K562 (cell line): ENCODE data around the gene SVOP. TPM values are rescaled to one million over a fixed set of nuclear protein-coding genes. Genes with fewer than 3 reads are reported as not detected.
A peak's percentile ranks its signal among the peaks of the same experiment; 100 is the strongest.

Source experiments
- ATAC-seq: fragments of 200-7000 bp; cut with Tn5 transposase; 3 replicates; pipeline ENCODE4 v1.9.1; 2020; ENCODE audit warnings: moderate library complexity
- BruUV-seq: library from RNA; stranded (reverse); fragments of 400-500 nt; replicated peaks from 2 replicates; lab custom pipeline; 2021; lab: Mats Ljungman, UMichigan
- CTCF ChIA-PET: fragments of 300-600 bp; formaldehyde crosslinking; extraction: SDS; loops from one replicate; lab custom pipeline; 2021; ENCODE audit warnings: low intra/inter-chr PET ratio; lab: Yijun Ruan, JAX
- POLR2A ChIA-PET: fragments of 300-600, 350-650 bp; sonication (Branson Sonifier 250); formaldehyde crosslinking; extraction: SDS; loops from one replicate; lab custom pipeline; 2021; ENCODE audit warnings: antibody characterized with exemption, inconsistent platforms; lab: Yijun Ruan, JAX
- DNase-seq, 4 experiments: peaks; one replicate each; pipeline versions ENCODE4 v3.0.0 to v3.0.0-alpha.2; 2011 to 2018; ENCODE audit warnings: low spot score in 3 of 4, mixed read lengths in 3 of 4; ENCODE audit errors: extremely low read depth in 1 of 4
- FAIRE-seq: peaks from 2 replicates; lab custom pipeline; 2011; peaks lifted over from hg19 to GRCh38; lab: Jason Lieb, UNC
- H2AFZ ChIP-seq: 2 replicates; pipeline ENCODE4 v1.6.0; 2011; ENCODE audit warnings: low read depth, low read length, control low read depth, inconsistent platforms
- H3K27ac ChIP-seq: fragments of 200-600 bp; 3 replicates; pipeline ENCODE4 v1.8.0; 2011; ENCODE audit warnings: low read depth, mild to moderate bottlenecking, control low read depth, inconsistent platforms, low read length, moderate library complexity, mixed read lengths; ENCODE audit errors: extremely low read depth
- H3K27me3 ChIP-seq, 2 experiments: fragments of 300-600 bp in 1 of 2; 2 replicates in 1 of 2; 3 replicates in 1 of 2; pipeline versions ENCODE4 v1.6.0 to v1.8.0; 2011; ENCODE audit warnings: inconsistent platforms in 2 of 2, low read length in 2 of 2, mild to moderate bottlenecking in 1 of 2, mixed read lengths in 1 of 2, moderate library complexity in 1 of 2; ENCODE audit not compliant: control insufficient read depth in 2 of 2, insufficient read depth in 2 of 2
- H3K36me3 ChIP-seq: fragments of 300-600 bp; 3 replicates; pipeline ENCODE4 v1.8.0; 2011; ENCODE audit warnings: mild to moderate bottlenecking, low read length, inconsistent platforms; ENCODE audit not compliant: control insufficient read depth, insufficient read depth
- H3K4me1 ChIP-seq, 2 experiments: fragments of 200-600 bp in 1 of 2; replicated peaks in 1 of 2; 2 replicates in 1 of 2; 3 replicates in 1 of 2; pipeline versions ENCODE4 v1.5.1 to v1.8.0; 2011; ENCODE audit warnings: inconsistent platforms in 2 of 2, low read length in 2 of 2, mild to moderate bottlenecking in 1 of 2, mixed read lengths in 1 of 2, moderate library complexity in 1 of 2; ENCODE audit not compliant: control insufficient read depth in 2 of 2, insufficient read depth in 2 of 2
- H3K4me2 ChIP-seq: 2 replicates; pipeline ENCODE4 v1.6.1; 2011; ENCODE audit warnings: low read length, control low read depth, inconsistent platforms, mixed read lengths; ENCODE audit not compliant: insufficient read depth
- H3K4me3 ChIP-seq: fragments of 200-600 bp; sonication (generic), shearing (Covaris generic); 2 replicates; pipeline ENCODE4 v1.5.1; 2016; ENCODE audit warnings: control low read depth, inconsistent platforms
- H3K79me2 ChIP-seq: fragments of 200-600 bp; 3 replicates; pipeline ENCODE4 v1.8.0; 2011; ENCODE audit warnings: low read length, inconsistent platforms; ENCODE audit not compliant: control insufficient read depth, insufficient read depth
- H3K9ac ChIP-seq, 2 experiments: 2 replicates each; pipeline versions ENCODE4 v1.6.0 to v1.6.1; 2011; ENCODE audit warnings: low read depth in 2 of 2, low read length in 2 of 2, control low read depth in 1 of 2, inconsistent platforms in 1 of 2, mild to moderate bottlenecking in 1 of 2, mixed read lengths in 1 of 2; ENCODE audit not compliant: insufficient read depth in 1 of 2
- H3K9me1 ChIP-seq: one replicate; pipeline ENCODE4 v1.6.0; 2011; ENCODE audit warnings: inconsistent platforms, mild to moderate bottlenecking, low read length, moderate library complexity; ENCODE audit not compliant: control insufficient read depth, insufficient read depth
- H3K9me3 ChIP-seq: replicated peaks from 2 replicates; pipeline ENCODE4 v1.5.1; 2011; ENCODE audit warnings: low read depth, low read length, inconsistent platforms; ENCODE audit not compliant: control insufficient read depth, insufficient read depth
- H4K20me1 ChIP-seq: replicated peaks from 2 replicates; pipeline ENCODE4 v1.6.1; 2011; ENCODE audit warnings: low read length, inconsistent platforms, mixed read lengths; ENCODE audit not compliant: control insufficient read depth, insufficient read depth
- BRF1 ChIP-seq: IDR thresholded peaks from 3 replicates; pipeline ENCODE4 v1.6.1; 2011; ENCODE audit warnings: borderline replicate concordance, mild to moderate bottlenecking; ENCODE audit not compliant: insufficient read length; ENCODE audit errors: extremely low read depth
- CTCF ChIP-seq, 3 experiments: IDR thresholded peaks in 2 of 3; conservative IDR thresholded peaks in 1 of 3; 2 replicates each; pipeline ENCODE4 v1.5.1; 2011 to 2012; ENCODE audit warnings: low read length in 3 of 3, mild to moderate bottlenecking in 3 of 3, control low read depth in 2 of 3, improper control_type of control experiment in 1 of 3, inconsistent platforms in 1 of 3, low read depth in 1 of 3, mixed read lengths in 1 of 3, moderate library complexity in 1 of 3; ENCODE audit not compliant: insufficient read depth in 2 of 3
- EHMT2 ChIP-seq: fragments of 450-650 bp; IDR thresholded peaks from 2 replicates; pipeline ENCODE4 v1.6.1; 2018; ENCODE audit warnings: antibody characterized with exemption
- FIP1L1 ChIP-seq: fragments of 200-400 bp; formaldehyde crosslinking; IDR thresholded peaks from 2 replicates; pipeline ENCODE4 v1.6.1; 2018; ENCODE audit warnings: mild to moderate bottlenecking, low read depth, low read length; ENCODE audit not compliant: poor library complexity, severe bottlenecking
- REST ChIP-seq, 2 experiments: fragments of 450-650 bp; formaldehyde crosslinking in 1 of 2; IDR thresholded peaks; 2 replicates each; pipeline versions ENCODE4 v1.4.0 to v1.6.1; 2014 to 2020; ENCODE audit warnings: mild to moderate bottlenecking in 2 of 2, borderline replicate concordance in 1 of 2, low read depth in 1 of 2
- TCF7 ChIP-seq: sonication (generic); IDR thresholded peaks from 2 replicates; pipeline ENCODE4 v1.6.1; 2016; ENCODE audit warnings: antibody characterized with exemption, borderline replicate concordance
- WGBS: fragments of 100-300 bp; shearing (Covaris generic); methylation state at CpG from one replicate; pipeline ENCODE4 v1.1.6; 2016; ENCODE audit warnings: low coverage, mixed read lengths; ENCODE audit not compliant: insufficient coverage; ENCODE audit errors: missing lambda C conversion rate; 5-methylcytosine and 5-hydroxymethylcytosine counted together
- in situ Hi-C: fragments of 300-500 bp; cut with MboI; formaldehyde crosslinking; loops from 4 replicates; pipeline ENCODE4 v1.15.0; 2018; ENCODE audit warnings: inconsistent platforms, mixed read lengths
- intact Hi-C: fragments of 100-400 bp; cut with micrococcal nuclease; formaldehyde crosslinking; loops from 2 replicates; pipeline ENCODE4 v1.14.2; 2022
- polyA plus RNA-seq, 8 experiments: library from polyadenylated mRNA; depleted of rRNA in 4 of 8; stranded (reverse) in 5 of 8; unstranded in 3 of 8; fragments of >200 nt; fragmentation: Nextera tagmentation in 2 of 8; fragmentation: Illumina TruSeq in 1 of 8; extraction: Ambion mirVana in 2 of 8; extraction: Trizol in 1 of 8; gene quantifications; 2 replicates each; pipeline versions ENCODE4 v1.2.1 to v1.2.3, GENCODE V29; 2011 to 2014; ENCODE audit warnings: inconsistent platforms in 1 of 8, missing spikeins in 1 of 8
- total RNA-seq, 7 experiments: library from RNA; depleted of rRNA in 6 of 7; stranded (reverse); fragments of >200 nt in 6 of 7; fragmentation: Illumina TruSeq in 2 of 7; extraction: Trizol in 2 of 7; gene quantifications; 2 replicates each; pipeline versions ENCODE4 v1.2.1 to v1.2.3, GENCODE V29; 2011 to 2021; ENCODE audit warnings: low replicate concordance in 1 of 7

SVOP gene
- total and polyA plus RNA-seq, 9 of the 15 experiments (the other 6 are each of a cell fraction or from before 2014, with no cell fraction given): 0.01 to 0.09 (median 0.06) TPM; not detected in 1

GRCh38 chr12:108967869-108968540 is 52.9 kb downstream of the SVOP start:
- no peaks in the 10 kb centered on the region for H3K79me2 ChIP-seq
- POLR2A ChIA-PET: interaction anchor here (1.0 kb wide), 1 partner anchor 9 kb away, joined by 3 read pairs; no protein-coding TSS in a partner anchor
- H3K27me3 ChIP-seq: peaks cover 2 to 16% of the 10 kb centered on the region in 2 experiments; a peak in 3 of 5 replicates
- H3K27ac ChIP-seq: no peak overlapping the region
- H3K9me3 ChIP-seq: no peaks in the 10 kb centered on the region
- in situ Hi-C loops (no loop called here), intact Hi-C loops (no loop called here)
- no peaks in the 10 kb centered on the region for H3K36me3 ChIP-seq
- H2AFZ ChIP-seq: no peak overlapping the region
- no peaks in the 10 kb centered on the region for H3K9me1 ChIP-seq
- 3% methylated on average over 2 of the region's 2 CpGs for WGBS
- H3K4me3 ChIP-seq: no peak overlapping the region
- H4K20me1 ChIP-seq: no peaks in the 10 kb centered on the region
- FAIRE-seq: peak; percentile 72
- H3K4me2 ChIP-seq: no peak overlapping the region
- peak; percentile 85 for ATAC-seq
- H3K4me1 ChIP-seq: no peaks in the 10 kb centered on the region
- H3K9ac ChIP-seq: no peak overlapping the region
- BruUV-seq: no TSS peak
- peak; percentile 35 to 57 (median 48) for DNase-seq
- CTCF ChIA-PET: no interaction called here
- TF ChIP-seq BRF1 (no peak), REST (IDR thresholded peaks at IDR 0.05; ENCODE audit: borderline replicate concordance) (peak; percentile 28; the same call in 1 of the 2 replicates), REST (CRISPR knock-in tag; IDR thresholded peaks at IDR 0.05; ENCODE audit: low read depth) (no peak), FIP1L1 (no peak), TCF7 (no peak), CTCF (IDR thresholded peaks at IDR 0.05 in 2 of 3, conservative IDR thresholded peaks at IDR 0.05 in 1 of 3; ENCODE audit: insufficient read depth in 2 of 3, low read depth in 1 of 3, low read length in 3 of 3) (peak; percentile 48 to 74 (median 62)), EHMT2 (peak; percentile 34; the same call in 1 of the 2 replicates)
